ENCODE results near the gene CFAP45.
A peak's percentile ranks its signal among the peaks of the same experiment; 100 is the strongest.

Gene CFAP45, protein sequence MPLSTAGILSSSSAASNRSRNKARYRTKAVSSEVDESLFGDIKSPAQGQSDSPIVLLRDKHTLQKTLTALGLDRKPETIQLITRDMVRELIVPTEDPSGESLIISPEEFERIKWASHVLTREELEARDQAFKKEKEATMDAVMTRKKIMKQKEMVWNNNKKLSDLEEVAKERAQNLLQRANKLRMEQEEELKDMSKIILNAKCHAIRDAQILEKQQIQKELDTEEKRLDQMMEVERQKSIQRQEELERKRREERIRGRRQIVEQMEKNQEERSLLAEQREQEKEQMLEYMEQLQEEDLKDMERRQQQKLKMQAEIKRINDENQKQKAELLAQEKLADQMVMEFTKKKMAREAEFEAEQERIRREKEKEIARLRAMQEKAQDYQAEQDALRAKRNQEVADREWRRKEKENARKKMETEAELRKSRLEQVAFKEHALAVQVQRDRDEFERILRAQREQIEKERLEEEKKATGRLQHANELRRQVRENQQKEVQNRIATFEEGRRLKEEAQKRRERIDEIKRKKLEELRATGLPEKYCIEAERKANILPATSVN

DNA sequence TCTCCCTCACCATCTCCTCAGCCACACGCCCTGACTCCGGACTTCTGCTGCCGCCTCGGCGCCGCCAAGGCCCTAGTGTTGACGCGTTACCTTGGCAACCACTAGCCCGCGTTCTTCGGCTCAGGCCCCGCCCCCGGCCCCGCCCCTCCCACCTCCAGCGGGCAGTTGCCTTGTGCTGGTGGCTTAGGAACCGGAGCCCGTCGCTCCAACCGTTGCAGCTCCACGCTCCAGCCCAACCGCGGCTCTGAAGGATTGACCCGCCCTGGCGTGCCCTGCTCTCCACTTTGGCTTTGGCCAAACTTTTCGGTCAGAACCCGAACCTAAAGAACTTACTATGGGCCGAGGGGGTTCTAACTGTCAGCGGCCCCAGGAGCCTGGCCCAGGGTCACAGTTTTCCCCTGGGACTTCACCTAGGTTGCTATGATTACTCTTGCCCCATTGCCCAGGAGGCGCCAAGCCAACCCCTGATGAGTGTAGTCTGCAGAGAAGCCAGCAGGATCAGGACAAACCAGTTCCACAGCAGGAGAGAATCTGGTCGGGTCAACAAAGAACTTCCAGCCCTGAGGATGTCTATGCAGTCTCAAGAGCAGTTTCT, at the start of gene CFAP45:
CFAP45 (minus strand) TSS at position 80 of the 595 bp plus-strand sequence; CDS start at position 13, 67 bp downstream.
- no peak for DNase-seq

DNA sequence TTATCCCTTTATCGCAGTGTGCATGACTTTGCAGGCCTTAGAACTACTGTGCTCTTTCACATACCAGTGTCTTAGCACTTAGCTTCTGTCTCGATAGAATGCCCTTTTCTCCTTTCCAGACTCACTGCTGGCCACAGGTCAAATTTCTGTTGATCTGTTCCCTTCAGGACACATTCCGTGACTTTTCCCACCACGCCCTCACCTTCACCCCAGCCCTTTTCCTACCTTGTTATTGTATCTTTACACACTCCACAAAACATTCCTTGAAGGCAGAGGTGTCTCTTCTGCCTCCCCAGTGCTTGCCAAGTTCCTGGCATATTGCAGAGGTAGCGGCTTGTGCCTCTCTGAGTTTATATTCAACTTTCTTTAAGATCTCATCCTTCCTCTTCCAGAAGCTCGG, 49.2 kb upstream of the CFAP45 start:
- no peak for DNase-seq

DNA sequence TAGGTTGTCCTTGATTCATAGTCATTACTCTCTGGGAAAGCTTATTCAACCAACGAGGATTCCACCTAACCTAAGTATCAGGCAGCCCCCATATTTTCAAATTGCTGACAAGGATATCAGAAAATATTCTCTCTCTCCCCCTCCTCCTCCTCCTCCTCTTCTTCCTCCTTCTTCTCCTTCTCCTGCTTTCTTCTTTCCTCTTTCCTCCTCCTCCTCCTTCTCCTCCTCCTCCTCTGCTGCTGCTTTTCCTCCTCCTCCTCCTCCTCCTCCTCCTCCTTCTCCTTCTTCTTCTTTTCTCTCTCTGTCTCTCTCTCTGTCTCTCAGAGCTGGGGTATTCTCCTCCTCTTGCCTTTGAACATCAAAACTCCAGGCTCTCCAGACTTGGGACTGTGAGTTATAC, 48.0 kb upstream of the CFAP45 start:
- DNase-seq, result no peak

DNA sequence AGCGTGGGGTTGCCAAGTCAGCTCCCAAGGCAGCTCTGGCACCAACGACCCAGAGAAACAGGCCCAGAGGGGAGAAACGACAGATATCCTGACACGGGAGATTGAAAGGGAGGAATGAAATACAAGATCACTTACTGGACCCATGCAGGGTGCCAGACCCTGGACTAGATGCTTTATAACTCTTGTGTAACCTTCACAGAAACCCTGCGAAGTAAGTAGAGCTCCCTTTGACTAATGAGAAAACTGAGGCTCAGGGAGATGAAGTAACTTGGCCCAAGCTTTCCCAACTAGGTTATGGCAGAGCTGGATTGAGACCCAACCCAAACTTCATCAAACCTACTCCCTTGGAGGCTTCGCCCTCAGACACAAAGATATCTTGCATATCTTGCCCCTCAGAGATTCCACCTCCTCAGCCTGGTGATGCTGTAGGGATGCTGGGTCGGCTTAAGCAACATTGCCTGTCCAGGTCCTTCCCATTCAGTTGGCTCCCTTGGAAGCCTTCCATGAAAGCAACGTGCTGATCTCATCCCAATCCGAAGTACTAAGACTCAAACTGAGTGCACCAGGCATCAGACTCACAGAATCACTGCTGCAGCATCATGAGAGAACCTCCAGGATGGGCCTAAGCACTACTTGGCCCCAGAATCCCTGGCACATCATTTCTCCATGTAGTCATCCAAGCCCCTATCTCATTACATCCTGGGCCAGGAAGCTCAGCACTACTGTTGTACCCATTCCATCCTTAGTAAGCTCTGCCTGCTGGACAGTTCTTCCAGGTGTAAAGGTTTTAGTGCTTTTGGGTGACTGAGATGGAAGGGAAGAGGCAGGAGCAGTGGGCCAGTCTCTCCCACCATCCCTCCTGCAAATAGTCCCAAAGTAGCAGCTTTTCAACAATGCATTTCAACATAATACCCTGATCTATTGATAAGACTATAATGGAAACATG, 46.5 kb upstream of the CFAP45 start:
- DNase-seq, result no peak

DNA sequence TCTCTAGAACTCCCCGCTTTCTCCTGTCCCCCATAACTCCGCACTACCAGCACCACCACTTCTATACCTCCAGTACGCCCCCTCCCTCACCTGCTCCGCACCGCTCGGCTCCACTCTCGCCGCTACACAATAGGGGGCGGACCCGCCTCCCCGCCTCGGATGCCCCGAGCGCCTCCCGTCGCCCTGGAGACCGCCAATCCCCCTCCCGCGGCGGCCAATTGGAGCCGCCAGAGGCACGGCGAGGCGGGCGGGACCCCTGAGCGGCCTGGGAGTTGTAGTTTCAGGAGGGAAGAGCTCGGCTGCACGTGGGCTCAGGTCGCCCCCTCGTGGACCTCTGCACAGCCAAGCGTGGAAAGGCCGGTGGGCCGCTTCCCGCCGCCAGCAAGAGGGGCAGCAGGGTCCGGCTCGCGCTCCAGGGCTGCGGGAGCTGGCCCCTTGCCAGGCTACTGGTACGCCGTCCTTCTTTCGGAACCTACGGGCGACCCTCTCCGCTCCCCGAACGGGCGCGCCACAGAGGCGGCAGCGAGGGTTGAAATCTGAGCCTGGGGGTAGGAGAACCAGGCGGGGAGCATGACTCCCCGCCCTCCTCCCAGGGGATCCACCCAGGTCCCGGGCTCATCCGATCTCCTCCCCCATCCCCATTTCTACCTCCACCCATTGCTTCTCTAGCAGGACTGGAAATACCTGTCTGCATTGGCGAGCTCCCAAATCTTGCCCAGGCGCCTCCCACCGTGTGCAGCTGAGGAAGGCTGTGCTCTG, 45.7 kb upstream of the CFAP45 start, which contains the start of gene IGSF9:
IGSF9 (minus strand) TSS at position 131 of the 759 bp plus-strand sequence. CDS start 2,159 bp downstream, outside the sequence.
- peak; percentile 70 for DNase-seq

DNA sequence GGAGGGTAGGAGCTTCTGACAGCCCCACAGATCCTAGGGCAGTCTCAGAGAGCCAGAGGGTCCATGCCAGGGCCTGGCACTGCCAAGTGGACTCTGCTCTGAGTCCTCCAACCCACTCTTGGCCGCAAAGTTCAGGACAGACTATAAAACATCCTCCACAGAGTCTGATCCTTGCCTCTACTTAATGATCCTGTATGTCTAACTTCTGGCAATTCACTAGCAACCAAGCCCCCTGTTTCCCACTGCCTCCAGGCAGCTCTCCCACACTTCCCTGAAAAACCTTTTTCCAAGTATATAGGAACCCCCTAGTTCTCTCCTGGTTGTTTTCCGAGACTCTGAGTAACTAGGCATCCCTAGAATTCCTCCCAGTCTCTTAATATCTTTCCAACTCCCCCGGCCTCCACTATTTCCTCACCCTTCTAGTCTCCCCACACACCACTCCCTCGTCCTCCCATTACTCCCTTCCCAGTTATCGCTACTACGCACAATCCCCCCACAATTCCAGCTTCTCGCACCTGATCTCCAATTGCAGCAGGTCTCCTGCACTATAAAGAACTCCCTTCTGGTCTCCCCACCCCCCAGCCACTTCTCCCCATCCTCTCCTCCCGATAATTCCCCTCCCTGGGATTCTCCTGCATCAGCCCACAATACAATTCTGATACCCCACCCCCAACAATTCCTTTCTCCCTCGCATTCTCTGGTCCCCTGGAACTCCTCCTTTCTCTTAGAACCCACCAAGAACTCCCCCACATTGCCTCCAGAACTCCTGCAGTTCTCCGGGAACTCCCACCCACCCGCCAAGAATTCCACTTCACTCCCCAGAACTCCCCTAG, 44.9 kb upstream of the CFAP45 start:
- DNase-seq, result no peak

DNA sequence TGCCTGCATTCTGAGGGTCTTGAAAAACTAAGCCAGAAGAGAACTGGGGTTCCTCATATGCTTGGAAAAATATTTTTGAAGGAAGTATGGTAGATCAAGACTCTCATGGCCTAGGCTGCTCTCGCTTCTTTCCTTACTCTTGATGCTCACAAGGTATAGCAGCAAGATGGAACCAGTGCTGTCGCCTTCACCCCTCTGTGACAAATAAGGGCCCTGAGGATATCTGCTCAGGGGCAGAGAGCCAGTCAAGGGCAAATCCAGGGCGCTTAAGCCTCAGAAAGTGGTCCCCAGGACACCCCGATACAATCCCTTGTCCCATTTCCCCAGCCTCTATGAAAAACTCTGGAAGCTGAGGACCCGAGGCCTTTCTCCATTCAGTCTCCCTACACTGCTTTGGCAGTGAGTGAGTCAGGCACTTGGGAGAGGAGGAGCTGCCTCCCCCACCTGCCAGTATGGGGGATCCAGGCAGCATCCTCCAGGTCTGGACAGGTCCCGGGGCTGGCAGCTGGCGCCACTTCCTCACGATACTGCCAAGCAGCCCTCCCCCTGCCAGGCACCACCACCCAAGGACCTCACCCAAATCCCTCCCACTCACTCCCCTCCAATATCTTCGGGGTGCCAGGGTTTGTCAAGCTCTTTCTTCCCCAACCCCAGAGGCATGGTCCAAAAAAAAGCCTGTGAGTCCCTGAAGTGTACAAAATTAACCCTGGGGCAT, 44.1 kb upstream of the CFAP45 start:
- no peak for DNase-seq

DNA sequence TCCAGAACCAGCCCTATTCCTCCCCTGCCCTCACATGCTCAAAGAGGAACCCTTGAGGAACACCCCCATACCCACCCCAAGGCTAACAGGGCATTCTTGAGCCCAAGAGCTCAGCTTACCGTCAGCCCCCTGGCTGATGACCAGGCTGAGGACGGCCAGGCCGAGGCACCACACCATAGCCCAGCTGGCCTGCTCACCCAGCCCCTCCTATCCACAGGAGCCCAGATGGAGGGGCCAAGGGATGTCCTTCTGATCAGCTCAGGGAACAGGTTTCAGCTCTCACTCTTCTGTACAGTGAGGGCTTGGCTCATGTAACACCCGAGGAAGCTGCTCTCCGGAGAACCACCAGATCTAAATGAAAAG, 43.3 kb upstream of the CFAP45 start:
- no peak for DNase-seq

DNA sequence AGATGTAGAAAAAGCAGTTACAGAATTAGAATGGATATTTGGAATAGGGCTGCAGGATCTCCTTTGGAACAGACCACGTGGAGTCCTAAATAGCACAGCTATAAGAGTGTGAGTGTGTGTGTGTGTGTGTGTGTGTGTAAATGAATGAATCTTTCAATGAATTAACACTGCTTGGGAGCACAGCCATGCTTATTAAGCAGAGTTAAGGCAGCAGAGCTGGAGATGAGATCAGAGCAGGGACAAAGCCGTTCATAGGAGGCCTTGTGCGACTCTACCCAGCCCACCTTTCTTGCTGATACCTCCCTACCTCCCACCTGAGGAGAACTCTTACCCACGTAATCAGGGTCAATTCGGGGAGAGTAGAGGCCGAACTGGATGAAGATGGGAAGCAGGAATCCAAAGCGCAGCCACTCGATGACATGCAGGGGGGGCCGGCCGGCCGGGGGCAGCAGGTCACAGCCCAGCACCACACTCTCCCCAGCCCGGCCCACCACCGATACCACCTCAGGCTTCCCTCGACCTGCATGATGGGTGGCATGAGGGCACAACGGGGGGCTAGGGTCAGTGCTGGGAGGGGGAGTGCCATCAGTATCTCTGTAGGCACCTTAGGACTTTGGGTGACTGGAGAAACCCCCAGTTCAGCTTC, 42.8 kb upstream of the CFAP45 start:
- no peak for DNase-seq

DNA sequence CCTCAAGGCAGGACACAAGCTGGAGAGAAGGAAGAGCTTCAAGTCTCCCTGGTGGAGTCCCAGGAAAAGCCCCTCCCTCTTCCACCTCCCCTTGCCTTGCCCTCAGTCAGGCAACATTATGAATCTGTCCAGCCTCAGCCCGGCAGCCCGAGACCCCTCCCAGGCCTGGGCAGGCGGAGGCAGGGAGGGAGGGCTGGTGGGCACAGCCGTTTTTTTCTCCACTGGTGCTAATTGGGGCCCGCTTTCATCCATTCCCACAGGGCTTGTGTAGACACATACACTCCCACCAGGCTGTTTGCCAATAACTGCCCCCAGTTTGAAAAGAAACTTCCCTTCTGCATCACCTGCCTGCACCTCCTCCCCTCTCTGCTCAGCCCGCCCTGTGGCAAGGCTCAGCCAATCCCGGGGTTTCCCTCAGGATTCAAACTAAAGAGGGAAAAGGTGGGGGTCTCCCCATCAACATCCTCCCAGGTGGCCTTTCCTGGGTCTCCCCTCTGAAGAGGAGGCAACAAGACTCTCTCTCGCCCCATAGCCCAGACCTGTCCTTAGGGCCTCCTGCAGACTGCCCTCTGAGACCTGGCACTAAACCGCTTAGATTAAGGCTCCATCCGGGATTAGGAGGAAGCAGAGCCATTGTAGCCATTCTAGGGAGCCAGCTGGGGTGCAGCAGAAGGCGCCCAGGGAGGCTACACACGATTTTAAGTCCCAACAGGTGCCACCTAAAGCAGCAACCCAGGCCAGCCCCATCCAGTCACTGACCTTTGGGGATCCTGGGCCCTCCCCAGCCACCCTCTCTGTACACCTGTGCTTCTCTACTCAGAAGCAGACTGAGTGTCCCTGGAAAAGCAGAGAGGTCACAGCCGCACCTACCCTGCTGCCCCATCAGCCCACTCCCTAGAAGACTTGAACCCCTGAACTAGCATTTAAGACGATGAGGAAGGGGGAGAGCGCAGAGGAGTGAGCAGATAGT, 41.9 kb upstream of the CFAP45 start:
- no peak for DNase-seq

DNA sequence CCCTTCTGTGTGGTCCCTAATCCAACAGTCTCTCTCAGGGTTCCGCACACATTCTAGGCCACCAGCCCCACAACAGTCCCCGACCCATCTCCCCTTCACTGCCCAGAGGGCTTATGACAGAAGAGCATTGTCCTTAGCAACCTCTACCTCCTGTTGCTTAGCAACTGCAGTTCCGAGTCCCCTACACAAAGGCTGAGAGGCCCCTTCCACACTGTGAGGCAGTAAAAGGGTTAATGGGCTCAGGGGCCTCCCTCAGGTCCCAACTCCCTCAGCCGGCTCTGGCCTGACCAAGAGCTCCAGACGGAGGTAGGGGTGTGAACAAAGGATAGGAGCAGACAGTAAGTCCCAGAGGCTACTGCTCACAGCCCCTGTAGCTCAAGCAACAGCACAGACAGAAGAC, 41.2 kb upstream of the CFAP45 start:
- no peak for DNase-seq

DNA sequence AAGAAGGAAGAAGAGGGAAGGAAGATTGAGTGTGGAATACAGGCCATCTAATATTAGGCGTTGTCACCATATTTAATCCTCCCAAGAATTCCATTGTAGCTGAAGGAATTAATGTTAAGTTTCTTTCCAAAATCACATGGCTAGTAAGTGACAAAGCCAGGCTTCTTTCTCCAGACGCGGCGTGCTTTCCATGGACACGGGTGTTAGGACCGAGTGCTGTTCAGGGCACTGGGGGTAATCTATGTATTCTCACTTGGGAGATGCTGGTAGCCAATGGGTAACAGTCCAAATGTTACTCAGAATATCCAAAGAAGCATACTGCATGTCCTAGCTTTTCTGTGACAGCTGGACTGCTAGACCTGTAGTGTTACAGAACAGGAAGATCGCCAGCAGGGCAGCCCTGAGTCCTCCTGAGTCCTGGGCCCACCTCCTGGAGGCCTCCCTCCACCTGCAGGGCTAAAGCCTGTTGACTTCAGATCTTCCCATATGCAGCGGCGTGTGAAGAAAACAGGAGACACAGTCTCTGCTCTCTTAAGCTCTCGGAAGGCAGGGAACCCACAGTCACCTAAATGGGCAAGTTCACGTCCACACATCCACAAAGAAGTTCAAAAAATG, 40.1 kb upstream of the CFAP45 start:
- DNase-seq, result no peak

DNA sequence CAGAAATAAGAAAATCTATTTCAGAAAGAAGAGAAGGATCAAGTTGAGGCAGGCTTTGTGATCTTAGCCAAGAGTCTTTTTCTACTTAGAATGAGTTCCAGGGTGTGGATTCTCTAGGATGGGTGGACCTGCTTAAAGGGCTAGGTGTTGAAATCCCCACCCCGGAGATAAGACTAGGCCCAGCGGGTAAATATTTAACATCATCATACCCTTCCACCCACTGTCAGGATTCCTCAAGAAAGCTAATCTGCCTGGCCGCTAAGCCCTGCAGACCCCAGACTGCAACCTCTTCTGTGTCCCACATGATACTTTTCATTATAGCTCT, 39.7 kb upstream of the CFAP45 start:
- DNase-seq, result no peak

DNA sequence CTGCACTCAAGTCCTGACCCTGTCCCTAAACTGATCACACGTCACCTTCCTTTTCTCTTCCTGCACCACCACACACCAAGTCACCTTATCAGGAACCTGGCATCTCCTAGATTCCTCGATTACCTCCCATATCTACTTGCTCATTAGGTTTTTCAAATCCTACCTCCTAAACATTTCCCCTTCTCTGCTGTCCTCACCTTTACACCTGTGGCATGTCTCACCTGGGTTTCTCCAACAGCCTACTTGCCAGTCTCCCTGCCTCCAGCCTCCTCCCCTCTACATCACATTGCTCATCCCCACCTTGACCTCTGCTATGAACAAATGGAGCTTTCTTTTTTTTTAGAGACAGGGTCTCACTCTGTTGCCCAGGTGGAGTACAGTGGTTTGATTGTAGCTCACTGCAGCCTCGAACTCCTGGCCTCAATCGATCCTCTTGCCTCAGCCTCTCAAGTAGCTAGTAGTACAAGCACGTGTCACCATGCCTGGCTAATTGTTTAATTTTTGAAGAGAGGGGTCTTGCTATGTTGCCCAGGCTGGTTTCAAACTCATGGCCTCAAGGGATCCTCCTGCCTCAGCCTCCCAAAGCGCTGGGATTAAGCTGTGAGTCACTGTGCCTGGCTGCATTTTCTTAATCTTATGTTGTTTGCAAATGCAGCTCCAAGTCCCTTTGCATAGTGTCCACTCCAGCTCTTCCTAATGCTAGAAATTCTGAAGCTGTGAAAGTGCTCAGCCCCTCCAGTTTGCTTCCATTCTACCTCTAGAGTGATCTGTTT, 39.1 kb upstream of the CFAP45 start:
- DNase-seq, result no peak

DNA sequence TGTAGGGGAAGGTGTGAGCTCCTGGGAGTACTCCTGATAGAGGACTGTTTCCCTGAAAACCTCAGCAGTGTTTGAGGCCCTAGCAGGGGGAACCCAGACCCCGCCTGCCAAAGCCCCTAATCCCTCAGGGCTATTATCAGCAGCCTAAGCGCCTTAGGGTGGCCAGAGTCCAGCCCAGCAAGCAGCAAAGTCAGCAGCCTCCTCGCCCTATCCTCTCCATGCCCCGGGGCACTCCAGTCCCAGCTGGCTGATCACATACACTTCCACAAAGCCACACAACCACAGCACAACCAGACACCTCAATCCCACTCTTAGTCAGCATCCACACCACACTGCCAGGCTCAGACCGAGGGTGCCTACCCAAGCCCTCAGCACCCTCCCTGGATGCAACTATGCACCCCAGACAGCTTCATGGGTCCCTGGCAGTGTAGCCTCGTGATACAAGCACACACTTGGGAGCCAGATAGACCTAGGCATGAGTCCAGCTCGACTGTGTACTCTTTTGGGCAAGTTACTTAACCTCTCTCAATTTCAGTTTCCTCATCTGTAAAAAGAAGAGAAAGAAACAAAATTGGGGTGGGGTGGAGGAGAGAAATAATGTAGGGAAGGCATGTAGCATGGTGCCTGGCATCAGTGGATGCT, 38.4 kb upstream of the CFAP45 start:
- DNase-seq, result no peak

DNA sequence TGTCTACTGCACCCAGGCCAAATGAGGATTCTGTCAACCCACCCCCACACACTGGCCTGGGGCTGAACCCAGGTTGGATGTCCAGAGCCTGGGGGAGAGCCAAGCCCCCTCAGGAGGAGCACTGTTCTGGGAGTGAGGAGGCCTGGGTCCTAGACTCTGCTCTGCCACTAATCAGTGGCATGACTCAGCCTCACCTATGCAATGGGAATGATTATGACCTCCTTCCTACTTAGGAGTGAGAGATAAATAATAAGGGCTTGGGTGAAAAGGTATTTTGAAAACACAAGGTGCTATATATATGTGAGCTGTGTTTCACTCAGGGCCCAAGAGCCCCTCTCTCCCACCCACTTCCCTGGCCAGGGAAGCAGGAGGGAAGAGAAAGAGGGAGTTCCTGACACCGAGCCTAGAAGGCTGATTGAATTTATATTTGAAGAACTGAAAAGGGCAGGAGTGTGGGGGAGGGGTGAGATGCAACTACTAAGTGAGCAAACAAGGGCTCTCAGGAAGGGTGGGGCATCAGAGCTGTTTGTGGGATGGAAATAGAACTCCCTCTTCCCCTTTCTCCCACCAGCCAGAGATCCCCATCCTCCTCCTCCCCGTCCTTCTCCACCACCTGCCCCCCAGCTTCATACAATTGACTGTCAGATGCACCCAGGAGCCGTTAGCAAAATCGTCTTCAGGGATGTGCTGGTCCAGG, 37.2 kb upstream of the CFAP45 start:
- no peak for DNase-seq

All from NCI-H524 treated with DMSO at 0.1 percent for 48 hours (cell line).